B cell (primary cell): ENCODE data around the gene SYNE1. TPM values are rescaled to one million over a fixed set of nuclear protein-coding genes. Genes with fewer than 3 reads are reported as not detected.

ENCODE experiments used
- ATAC-seq: fragments of 200-7000 bp; cut with Tn5 transposase; one replicate; pipeline ENCODE4 v1.10.0; 2021; ENCODE audit warnings: low read depth, mild to moderate bottlenecking, moderate number of reproducible peaks, moderate library complexity
- CTCF ChIA-PET: fragments of 350-600 bp; sonication (Branson Sonifier 250); formaldehyde crosslinking; loops from one replicate; lab custom pipeline; 2021; ENCODE audit warnings: antibody characterized with exemption, inconsistent platforms; lab: Charles Lee
- POLR2A ChIA-PET: fragments of 350-600 bp; sonication (Branson Sonifier 250); formaldehyde crosslinking; loops from one replicate; lab custom pipeline; 2021; ENCODE audit warnings: antibody characterized with exemption; lab: Charles Lee
- DNase-seq: peaks from one replicate; pipeline ENCODE4 v3.0.0; 2013
- H2AFZ ChIP-seq: 2 replicates; pipeline ENCODE4 v1.6.1; 2012; ENCODE audit warnings: mild to moderate bottlenecking, low read depth, low read length; ENCODE audit not compliant: insufficient read depth, poor library complexity, severe bottlenecking
- H3K27ac ChIP-seq, 2 donors: 1 replicate in 1 of 2; 2 replicates in 1 of 2; pipeline ENCODE4 v1.5.1; 2012 to 2013; ENCODE audit warnings: low read length in 2 of 2, mild to moderate bottlenecking in 2 of 2, moderate library complexity in 1 of 2
- H3K27me3 ChIP-seq, 4 experiments: fragments of 200-600 bp in 1 of 4; sonication (generic) in 1 of 4; replicated peaks in 1 of 4; 1 replicate in 2 of 4; 2 replicates in 2 of 4; pipeline versions ENCODE4 v1.6.1 to v1.7.0; 2013 to 2016; ENCODE audit warnings: low read length in 3 of 4, mild to moderate bottlenecking in 2 of 4, mixed read lengths in 1 of 4, moderate library complexity in 1 of 4; ENCODE audit not compliant: insufficient read depth in 4 of 4, control insufficient read depth in 3 of 4; ENCODE audit errors: control extremely low read depth in 1 of 4
- H3K36me3 ChIP-seq, 2 experiments: replicated peaks in 1 of 2; 1 replicate in 1 of 2; 2 replicates in 1 of 2; pipeline versions ENCODE4 v1.6.1 to v1.7.1; 2013; ENCODE audit warnings: low read length in 1 of 2; ENCODE audit not compliant: insufficient read depth in 2 of 2, control insufficient read depth in 1 of 2; ENCODE audit errors: control extremely low read depth in 1 of 2, extremely low read depth in 1 of 2
- H3K4me1 ChIP-seq, 2 donors: fragments of 200-600 bp in 1 of 2; sonication (generic) in 1 of 2; 1 replicate in 1 of 2; 2 replicates in 1 of 2; pipeline versions ENCODE4 v1.5.1 to v1.6.1; 2013 to 2017; ENCODE audit warnings: low read length in 2 of 2; ENCODE audit not compliant: control insufficient read depth in 2 of 2, insufficient read depth in 2 of 2
- H3K4me2 ChIP-seq: replicated peaks from 2 replicates; pipeline ENCODE3; 2012; ENCODE audit warnings: mild to moderate bottlenecking, low read depth, low read length; ENCODE audit not compliant: poor library complexity, severe bottlenecking
- H3K4me3 ChIP-seq, 5 experiments: fragments of 200-600 bp in 1 of 5; sonication (generic) in 1 of 5; 1 replicate in 3 of 5; 2 replicates in 2 of 5; pipeline versions ENCODE4 v1.5.1 to v1.7.0; 2011 to 2016; ENCODE audit warnings: low read length in 4 of 5, mild to moderate bottlenecking in 4 of 5, low read depth in 2 of 5, control low read depth in 1 of 5, moderate library complexity in 1 of 5; ENCODE audit not compliant: insufficient read depth in 1 of 5; ENCODE audit errors: control extremely low read depth in 1 of 5, extremely low read depth in 1 of 5
- H3K79me2 ChIP-seq: fragments of 200-600 bp; sonication (generic); one replicate; pipeline ENCODE4 v1.6.0; 2016; ENCODE audit warnings: low read length; ENCODE audit not compliant: control insufficient read depth, insufficient read depth
- H3K9ac ChIP-seq: fragments of 200-600 bp; sonication (generic); 2 replicates; pipeline ENCODE4 v1.6.1; 2017; ENCODE audit warnings: mild to moderate bottlenecking, low read length, moderate library complexity
- H3K9me3 ChIP-seq, 3 donors: one replicate each; pipeline versions ENCODE4 v1.6.1 to v1.7.1; 2013; ENCODE audit warnings: low read length in 2 of 3; ENCODE audit not compliant: control insufficient read depth in 2 of 3, insufficient read depth in 1 of 3; ENCODE audit errors: control extremely low read depth in 1 of 3
- H4K20me1 ChIP-seq: 2 replicates; pipeline ENCODE4 v1.6.0; 2012; ENCODE audit warnings: mild to moderate bottlenecking, low read length; ENCODE audit not compliant: insufficient read depth, control insufficient read depth, poor library complexity, severe bottlenecking
- H3K27ac Mint-ChIP-seq: one replicate; pipeline ENCODE4 v1.8.0; 2021; ENCODE audit warnings: mixed read lengths
- H3K27me3 Mint-ChIP-seq: one replicate; pipeline ENCODE4 v1.8.0; 2021; ENCODE audit warnings: mixed read lengths
- H3K4me1 Mint-ChIP-seq: one replicate; pipeline ENCODE4 v1.8.0; 2021; ENCODE audit warnings: mixed read lengths
- H3K4me3 Mint-ChIP-seq: one replicate; pipeline ENCODE4 v1.8.0; 2021; ENCODE audit warnings: mixed read lengths
- H3K9me3 Mint-ChIP-seq: one replicate; pipeline ENCODE4 v1.8.0; 2022; ENCODE audit warnings: mixed read lengths; ENCODE audit not compliant: insufficient read depth
- EZH2 ChIP-seq: IDR thresholded peaks from 2 replicates; pipeline ENCODE4 v1.6.1; 2012; ENCODE audit warnings: borderline replicate concordance, low read depth, mild to moderate bottlenecking, moderate library complexity, low read length; ENCODE audit not compliant: insufficient read depth, poor library complexity, severe bottlenecking
- WGBS: methylation state at CpG from one replicate; pipeline ENCODE4 v1.1.5; 2013; ENCODE audit warnings: missing lambda C conversion rate; ENCODE audit not compliant: insufficient coverage; 5-methylcytosine and 5-hydroxymethylcytosine counted together
- intact Hi-C: fragments of 100-400 bp; cut with micrococcal nuclease; formaldehyde crosslinking; loops from one replicate; pipeline ENCODE4 v1.10.0; 2022
- polyA plus RNA-seq: library from polyadenylated mRNA; depleted of rRNA; stranded (reverse); fragments of >200 nt; gene quantifications from 2 replicates; pipeline ENCODE4 v1.2.3, GENCODE V29; 2012
- total RNA-seq, 2 donors: library from RNA; stranded (reverse); fragments of 120-200 nt in 1 of 2; gene quantifications; 1 replicate in 1 of 2; 2 replicates in 1 of 2; pipeline versions ENCODE4 v1.2.3 to v1.2.4, GENCODE V29; 2013 to 2022
- TF ChIP-seq, protein P1 (sequence below): fragments of 200-600 bp; IDR thresholded peaks from one replicate; pipeline ENCODE4 v1.8.0; 2022; ENCODE audit warnings: antibody characterized with exemption, mild to moderate bottlenecking

SYNE1 gene
- total and polyA plus RNA-seq, 2 donors (not counting 1 experiment from before 2014, with no cell fraction given): 49.2 to 108 TPM

DNA sequence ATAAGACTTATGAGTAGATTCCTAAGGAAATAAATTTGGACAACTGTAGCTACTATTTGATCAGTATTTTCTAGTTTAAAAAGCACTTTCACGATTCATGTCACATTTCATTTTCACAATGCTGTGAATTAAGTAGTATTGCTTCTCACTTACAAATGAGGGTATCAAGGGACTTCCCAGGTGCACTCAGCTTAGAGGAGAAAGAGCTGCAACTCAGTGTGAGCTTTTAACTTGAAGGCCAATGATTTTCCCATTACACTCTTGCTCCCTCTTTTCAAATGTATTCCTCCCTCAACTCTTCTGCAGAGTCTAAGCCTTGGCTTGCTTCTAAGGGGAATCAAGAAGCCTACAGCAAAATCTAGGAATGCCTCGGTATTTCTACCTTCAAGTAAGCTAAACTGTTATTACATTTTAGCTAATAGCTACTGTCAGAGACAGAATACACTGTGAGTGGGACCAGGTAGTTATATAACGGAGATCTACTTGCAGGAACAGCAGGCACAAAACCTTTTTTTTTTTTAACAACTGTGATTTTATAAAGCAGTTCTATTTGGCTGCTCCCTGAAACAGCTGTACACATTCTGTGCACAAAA is 339.0 kb downstream of the SYNE1 start:
- no peak overlapping the region for H3K4me3 Mint-ChIP-seq
- H3K4me1 Mint-ChIP-seq: peaks cover 41% of the 10 kb centered on the region
- WGBS: no CpG with 5 or more reads among the region's 3 CpGs
- no peak for TF ChIP-seq EZH2
- TF ChIP-seq, protein P1, sequence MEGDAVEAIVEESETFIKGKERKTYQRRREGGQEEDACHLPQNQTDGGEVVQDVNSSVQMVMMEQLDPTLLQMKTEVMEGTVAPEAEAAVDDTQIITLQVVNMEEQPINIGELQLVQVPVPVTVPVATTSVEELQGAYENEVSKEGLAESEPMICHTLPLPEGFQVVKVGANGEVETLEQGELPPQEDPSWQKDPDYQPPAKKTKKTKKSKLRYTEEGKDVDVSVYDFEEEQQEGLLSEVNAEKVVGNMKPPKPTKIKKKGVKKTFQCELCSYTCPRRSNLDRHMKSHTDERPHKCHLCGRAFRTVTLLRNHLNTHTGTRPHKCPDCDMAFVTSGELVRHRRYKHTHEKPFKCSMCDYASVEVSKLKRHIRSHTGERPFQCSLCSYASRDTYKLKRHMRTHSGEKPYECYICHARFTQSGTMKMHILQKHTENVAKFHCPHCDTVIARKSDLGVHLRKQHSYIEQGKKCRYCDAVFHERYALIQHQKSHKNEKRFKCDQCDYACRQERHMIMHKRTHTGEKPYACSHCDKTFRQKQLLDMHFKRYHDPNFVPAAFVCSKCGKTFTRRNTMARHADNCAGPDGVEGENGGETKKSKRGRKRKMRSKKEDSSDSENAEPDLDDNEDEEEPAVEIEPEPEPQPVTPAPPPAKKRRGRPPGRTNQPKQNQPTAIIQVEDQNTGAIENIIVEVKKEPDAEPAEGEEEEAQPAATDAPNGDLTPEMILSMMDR: no peak
- Histone ChIP-seq H4K20me1 (no peaks in the 10 kb centered on the region), H3K4me2 (peak overlapping the region; percentile 20), H3K4me1 (peaks cover 19 to 28% of the 10 kb centered on the region in 2 donors), H3K27ac (no peak overlapping the region), H2AFZ (no peak overlapping the region), H3K27me3 (no peaks in the 10 kb centered on the region), H3K4me3 (no peak overlapping the region), H3K36me3 (peaks cover 0 to 8% of the 10 kb centered on the region in 2 experiments), H3K79me2 (peaks cover 42% of the 10 kb centered on the region), H3K9me3 (no peaks in the 10 kb centered on the region), H3K9ac (no peak overlapping the region)
- no peaks in the 10 kb centered on the region for H3K27me3 Mint-ChIP-seq
- no peak for DNase-seq
- ChIA-PET CTCF (interaction anchor here (0.6 to 4.5 kb wide), 6 partner anchors 9 to 174 kb away, joined by 3 to 33 read pairs (median 3); no protein-coding TSS in a partner anchor), POLR2A (interaction anchor here (0.7 kb wide), 1 partner anchor 113 kb away, joined by 3 read pairs; no protein-coding TSS in a partner anchor)
- intact Hi-C loops: no loop called here
- no peak for ATAC-seq
- no peaks in the 10 kb centered on the region for H3K9me3 Mint-ChIP-seq
- peak overlapping the region; percentile 16 for H3K27ac Mint-ChIP-seq

DNA sequence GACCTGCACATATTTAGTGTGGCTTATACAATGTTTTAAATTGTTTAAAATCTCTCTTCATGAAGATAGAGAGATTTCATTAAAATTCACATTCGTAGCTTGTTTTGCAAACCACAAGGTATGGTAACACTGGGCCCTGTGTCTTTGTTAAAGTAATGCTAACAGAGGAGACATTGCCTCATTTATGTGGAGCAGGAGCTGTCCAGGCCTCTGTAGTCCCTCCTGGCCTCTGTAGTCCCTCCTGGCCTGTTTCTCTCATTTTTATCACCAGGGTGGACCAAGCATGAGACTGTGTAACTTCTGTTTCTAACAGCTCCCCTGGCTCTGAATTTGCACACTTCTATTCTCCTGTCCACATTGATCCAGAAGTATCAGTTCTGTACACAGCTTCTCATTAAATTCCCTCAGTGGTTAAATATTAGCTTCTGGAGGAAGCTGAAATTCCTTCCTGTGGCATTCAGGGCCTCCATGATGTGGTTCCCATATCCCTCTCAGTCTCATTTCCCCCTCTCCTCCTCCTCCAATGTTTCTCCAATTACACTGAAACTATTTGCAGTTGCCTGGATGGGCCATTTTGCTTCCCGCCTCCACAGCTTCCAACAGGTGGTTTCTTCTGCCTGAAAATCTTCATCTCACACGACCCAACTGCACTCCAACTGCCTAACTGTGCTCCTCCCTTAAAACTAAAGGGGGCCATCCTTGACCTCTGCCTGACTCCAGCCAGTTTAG is 340.4 kb downstream of the SYNE1 start:
- 94% methylated on average over 2 of the region's 3 CpGs for WGBS
- H3K27ac Mint-ChIP-seq: no peak overlapping the region
- H3K4me1 ChIP-seq: peaks cover 19 to 28% of the 10 kb centered on the region in 2 donors

More for the DNA sequence above, 340.4 kb downstream of the SYNE1 start:
- DNase-seq: no peak
- H3K9me3 Mint-ChIP-seq: no peaks in the 10 kb centered on the region
- Histone ChIP-seq H3K4me2 (no peak overlapping the region), H4K20me1 (no peaks in the 10 kb centered on the region), H3K4me3 (no peak overlapping the region), H3K27ac (no peak overlapping the region), H2AFZ (no peak overlapping the region), H3K9me3 (no peaks in the 10 kb centered on the region), H3K27me3 (no peaks in the 10 kb centered on the region), H3K9ac (no peak overlapping the region), H3K36me3 (peaks cover 3 to 21% of the 10 kb centered on the region in 2 experiments), H3K79me2 (peaks cover 41% of the 10 kb centered on the region)
- intact Hi-C loops: no loop called here
- no peaks in the 10 kb centered on the region for H3K27me3 Mint-ChIP-seq
- H3K4me3 Mint-ChIP-seq: no peak overlapping the region
- peaks cover 36% of the 10 kb centered on the region for H3K4me1 Mint-ChIP-seq
- ChIA-PET POLR2A (no interaction called here), CTCF (interaction anchor here (0.9 to 4.5 kb wide), 4 partner anchors 19 to 606 kb away, joined by 3 to 33 read pairs (median 4); no protein-coding TSS in a partner anchor)
- TF ChIP-seq EZH2: no peak
- TF ChIP-seq, protein P1: no peak
- ATAC-seq: no peak
